Right lobe of liver (tissue), 6 donors: ENCODE results near the gene NUCB1. TPM values are rescaled to one million over a fixed set of nuclear protein-coding genes. Genes with fewer than 3 reads are reported as not detected.
"Not testable (repeated sequence)": the region's sequence is repeated elsewhere in the genome, so short reads cannot be mapped to it uniquely, and the experiment has no call there.

Source experiments
- ATAC-seq, 4 donors: fragments of 200-7000 bp; cut with Tn5 transposase; one replicate each; pipeline ENCODE4 v1.9.1; 2020; ENCODE audit warnings: mild to moderate bottlenecking in 4 of 4, moderate library complexity in 4 of 4
- DNase-seq, 3 donors: peaks; one replicate each; pipeline ENCODE4 v3.0.0-alpha.2; 2020
- H3K27ac ChIP-seq, 3 donors: fragments of 200-600 bp; one replicate each; pipeline ENCODE4 v1.8.0; 2022
- H3K27me3 ChIP-seq, 2 donors: fragments of 200-600 bp; one replicate each; pipeline ENCODE4 v1.8.0; 2022
- H3K36me3 ChIP-seq, 4 donors: fragments of 200-600 bp; sonication (generic) in 1 of 4; one replicate each; pipeline versions ENCODE4 v1.5.1 to v1.8.0; 2017 to 2022; ENCODE audit warnings: control low read depth in 1 of 4
- H3K4me1 ChIP-seq, 4 donors: fragments of 200-600 bp; sonication (generic) in 1 of 4; one replicate each; pipeline versions ENCODE4 v1.5.1 to v1.8.0; 2017 to 2022; ENCODE audit warnings: control low read depth in 1 of 4
- H3K4me3 ChIP-seq, 3 donors: fragments of 200-600 bp; one replicate each; pipeline ENCODE4 v1.8.0; 2022
- H3K9me3 ChIP-seq, 4 donors: fragments of 200-600 bp; sonication (generic) in 1 of 4; one replicate each; pipeline versions ENCODE4 v1.5.1 to v1.8.0; 2017 to 2022; ENCODE audit warnings: control low read depth in 1 of 4
- POLR2A ChIP-seq: fragments of 450-650 bp; IDR thresholded peaks from one replicate; pipeline ENCODE4 v1.6.1; 2017; ENCODE audit warnings: antibody characterized with exemption, mild to moderate bottlenecking
- WGBS: methylation state at CpG from one replicate; pipeline ENCODE4 v1.1.6; 2018; ENCODE audit warnings: low coverage, low lambda C conversion rate; ENCODE audit not compliant: insufficient coverage; ENCODE audit errors: missing lambda C conversion rate; 5-methylcytosine and 5-hydroxymethylcytosine counted together
- intact Hi-C, 2 donors: fragments of 100-400 bp; cut with DNase I; formaldehyde crosslinking; loops; one replicate each; pipeline versions ENCODE4 v1.11.2 to v1.14.1; 2022
- total RNA-seq, 6 experiments: library from RNA; depleted of rRNA in 2 of 6; stranded (reverse); fragments of >200 nt in 2 of 6; fragmentation: NEBNext Ultra II Directional in 3 of 6; extraction: Animal tissue kit (Norgen Biotek cat#: 25700) in 3 of 6; gene quantifications; one replicate each; pipeline versions ENCODE4 v1.1.0 to v1.2.4, GENCODE V29; 2016 to 2023
- TF ChIP-seq, protein P1 (sequence below), 4 donors: fragments of 200-600 bp in 3 of 4; fragments of 450-650 bp in 1 of 4; IDR thresholded peaks; one replicate each; pipeline versions ENCODE4 v1.5.1 to v1.8.0; 2016 to 2022; ENCODE audit warnings: antibody characterized with exemption in 4 of 4, mild to moderate bottlenecking in 2 of 4
- donor health status: DM: no; HTN: yes; CAD: no.
- donor health status: DM: no; HTN: no; CAD: no.
- donor health status: DM: no; HTN: no; CAD: no.
- donor health status: DM: no; HTN: yes; CAD: no.
- donor health status: DM: no; HTN: yes; CAD: no.

Gene NUCB1
- total RNA-seq, 6 experiments from 2014 or later, result 306 to 376 (median 349) TPM

DNA sequence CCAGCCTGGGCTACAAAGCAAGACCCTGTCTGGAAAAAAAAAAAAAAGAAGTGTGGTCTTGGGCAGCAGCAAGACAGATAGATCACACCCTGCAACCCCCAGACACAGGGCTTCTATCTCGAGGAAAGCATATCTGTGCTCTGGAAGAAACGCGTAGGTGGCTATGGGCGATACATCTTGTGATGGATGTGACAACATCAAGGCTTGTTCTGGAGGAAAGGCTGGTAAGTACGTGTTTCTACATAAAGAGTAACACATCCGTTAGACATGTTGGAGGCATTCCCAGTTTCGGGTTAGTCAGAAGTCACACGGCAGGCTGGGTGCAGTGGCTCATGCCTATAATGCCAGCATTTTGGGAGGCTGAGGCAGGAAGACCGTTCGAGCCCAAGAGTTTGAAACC is 26.8 kb downstream of the NUCB1 start:
- Histone ChIP-seq H3K9me3 (no peaks in the 10 kb centered on the region), H3K4me1 (no peaks in the 10 kb centered on the region), H3K27me3 (no peaks in the 10 kb centered on the region), H3K4me3 (no peak overlapping the region), H3K36me3 (peaks cover 0 to 11% (median 3%) of the 10 kb centered on the region in 4 donors), H3K27ac (no peak overlapping the region)
- ATAC-seq (peak; percentile 50 to 80 (median 64)), DNase-seq (no peak)
- WGBS, result 14% methylated on average over 9 of the region's 10 CpGs
- TF ChIP-seq, protein P1, sequence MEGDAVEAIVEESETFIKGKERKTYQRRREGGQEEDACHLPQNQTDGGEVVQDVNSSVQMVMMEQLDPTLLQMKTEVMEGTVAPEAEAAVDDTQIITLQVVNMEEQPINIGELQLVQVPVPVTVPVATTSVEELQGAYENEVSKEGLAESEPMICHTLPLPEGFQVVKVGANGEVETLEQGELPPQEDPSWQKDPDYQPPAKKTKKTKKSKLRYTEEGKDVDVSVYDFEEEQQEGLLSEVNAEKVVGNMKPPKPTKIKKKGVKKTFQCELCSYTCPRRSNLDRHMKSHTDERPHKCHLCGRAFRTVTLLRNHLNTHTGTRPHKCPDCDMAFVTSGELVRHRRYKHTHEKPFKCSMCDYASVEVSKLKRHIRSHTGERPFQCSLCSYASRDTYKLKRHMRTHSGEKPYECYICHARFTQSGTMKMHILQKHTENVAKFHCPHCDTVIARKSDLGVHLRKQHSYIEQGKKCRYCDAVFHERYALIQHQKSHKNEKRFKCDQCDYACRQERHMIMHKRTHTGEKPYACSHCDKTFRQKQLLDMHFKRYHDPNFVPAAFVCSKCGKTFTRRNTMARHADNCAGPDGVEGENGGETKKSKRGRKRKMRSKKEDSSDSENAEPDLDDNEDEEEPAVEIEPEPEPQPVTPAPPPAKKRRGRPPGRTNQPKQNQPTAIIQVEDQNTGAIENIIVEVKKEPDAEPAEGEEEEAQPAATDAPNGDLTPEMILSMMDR (IDR thresholded peaks at IDR 0.05), result no peak
- no peak for TF ChIP-seq POLR2A
- intact Hi-C loops, result no loop called here

DNA sequence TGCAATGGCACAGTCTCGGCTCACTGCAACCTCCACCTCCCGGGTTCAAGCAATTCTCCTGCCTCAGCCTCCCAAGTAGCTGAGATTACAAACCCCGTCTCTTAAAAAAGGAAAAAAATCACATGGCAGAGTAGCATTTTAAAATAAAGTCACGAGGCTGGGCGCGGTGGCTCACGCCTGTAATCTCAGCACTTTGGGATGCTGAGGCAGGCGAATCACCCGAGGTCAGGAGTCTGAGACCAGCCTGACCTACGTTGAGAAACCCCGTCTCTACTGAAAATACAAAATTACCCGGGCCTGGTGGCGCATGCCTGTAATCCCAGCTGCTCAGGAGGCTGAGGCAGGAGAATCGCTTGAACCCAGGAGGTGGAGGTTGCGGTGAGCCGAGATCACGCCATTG is 27.6 kb downstream of the NUCB1 start:
- intact Hi-C loops, H3K4me3 ChIP-seq, H3K9me3 ChIP-seq, DNase-seq, H3K4me1 ChIP-seq, H3K27me3 ChIP-seq, H3K36me3 ChIP-seq, H3K27ac ChIP-seq: not testable (repeated sequence)
- 70% methylated on average over 11 of the region's 17 CpGs for WGBS
- peak in 1 of 4 donors; percentile 29 for ATAC-seq

DNA sequence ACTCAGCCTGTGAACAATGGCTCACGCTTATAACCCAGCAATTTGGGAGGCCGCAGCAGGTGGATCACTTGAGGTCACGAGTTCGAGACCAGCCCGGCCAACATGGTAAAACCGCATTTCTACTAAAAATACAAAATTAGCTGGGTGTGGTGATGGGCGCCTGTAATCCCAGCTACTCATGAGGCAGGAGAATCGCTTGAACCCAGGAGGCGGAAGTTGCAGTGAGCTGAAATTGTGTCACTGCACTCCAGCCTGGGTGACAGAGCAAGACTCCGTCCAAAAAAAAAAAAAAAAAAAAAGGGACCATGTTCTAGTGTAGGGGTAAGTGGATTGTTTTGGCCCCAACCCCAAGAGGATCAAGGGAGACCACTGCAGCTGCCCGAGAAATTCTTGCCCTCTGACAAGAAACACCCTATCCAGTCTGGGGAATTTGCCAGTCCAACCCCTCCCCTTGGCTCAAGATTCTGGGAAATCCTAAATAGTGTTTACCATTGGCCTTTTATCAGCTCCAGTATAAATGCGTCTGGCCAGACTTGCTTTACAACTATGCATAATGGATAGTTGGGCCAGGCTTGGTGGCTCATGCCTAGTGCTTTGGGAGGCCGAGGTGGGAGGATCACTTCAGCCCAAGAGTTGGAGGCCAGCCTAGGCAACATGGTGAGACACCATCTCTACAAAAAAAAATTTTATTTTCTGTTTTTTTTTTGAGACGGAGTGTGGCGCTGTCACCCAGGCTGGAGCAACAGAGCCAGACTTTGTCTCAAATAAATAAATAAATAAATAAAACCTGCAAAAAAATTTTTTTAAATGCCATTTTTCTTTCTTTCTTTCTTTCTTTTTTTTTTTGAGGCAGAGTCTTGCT is 28.3 kb downstream of the NUCB1 start:
- ATAC-seq, result peak in 1 of 4 donors; percentile 7
- H3K36me3 ChIP-seq, result no peaks in the 10 kb centered on the region
- 76% methylated on average over 12 of the region's 15 CpGs for WGBS
- no peak for DNase-seq
- peaks cover 0 to 3% (median 0%) of the 10 kb centered on the region in 4 donors for H3K4me1 ChIP-seq
- no peaks in the 10 kb centered on the region for H3K9me3 ChIP-seq
- H3K27me3 ChIP-seq, result no peaks in the 10 kb centered on the region
- H3K27ac ChIP-seq, result no peak overlapping the region
- no peak overlapping the region for H3K4me3 ChIP-seq
- intact Hi-C loops, result no loop called here
- TF ChIP-seq, protein P1 (IDR thresholded peaks at IDR 0.05), result no peak
- no peak for TF ChIP-seq POLR2A

DNA sequence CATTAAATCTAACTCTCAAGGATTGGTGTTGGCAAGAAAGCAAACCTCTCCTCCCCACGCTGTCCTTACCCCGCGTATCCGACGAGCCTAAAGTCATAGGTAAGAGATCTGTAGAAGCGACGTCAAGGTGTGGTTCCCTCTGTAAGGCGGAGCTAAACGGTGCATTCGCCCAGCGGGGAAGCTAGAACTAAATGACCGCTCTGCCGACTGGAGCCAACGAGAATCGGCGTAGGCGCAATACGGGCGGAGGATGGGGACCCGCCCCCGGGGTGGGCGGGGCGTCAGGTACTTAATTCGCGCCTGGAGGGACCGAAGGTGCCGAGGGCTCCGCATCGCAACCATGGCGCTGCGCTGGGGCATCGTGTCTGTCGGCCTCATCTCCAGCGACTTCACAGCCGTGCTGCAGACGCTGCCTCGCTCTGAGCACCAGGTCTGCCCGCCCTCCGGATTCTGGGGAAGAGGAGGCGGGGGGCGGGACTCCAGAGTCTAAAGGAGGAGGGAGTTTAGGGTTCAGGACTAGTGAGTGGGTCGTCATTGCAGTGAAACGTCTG is 33.3 kb downstream of the NUCB1 start, which contains the start of gene DHDH:
Gene DHDH, plus strand, starts transcription at position 318 of the 551 bp plus-strand sequence. Its CDS starts 23 bp downstream, at position 341.
- intact Hi-C loops, result no loop called here
- 3% methylated on average over 25 of the region's 43 CpGs for WGBS
- H3K9me3 ChIP-seq, result no peaks in the 10 kb centered on the region
- TF ChIP-seq POLR2A, result peak; percentile 23
- TF ChIP-seq, protein P1 (IDR thresholded peaks at IDR 0.05), result no peak
- peak within 1 kb of the TSS; percentile 30 to 39 (median 31) for H3K4me3 ChIP-seq
- ATAC-seq (peak; percentile 84 to 88 (median 86)), DNase-seq (peak; percentile 74 to 76 (median 75))
- H3K36me3 ChIP-seq, result no peaks in the 10 kb centered on the region
- H3K27me3 ChIP-seq, result no peaks in the 10 kb centered on the region
- H3K4me1 ChIP-seq, result peaks cover 0 to 8% (median 0%) of the 10 kb centered on the region in 4 donors
- no peak within 1 kb of the TSS for H3K27ac ChIP-seq

DNA sequence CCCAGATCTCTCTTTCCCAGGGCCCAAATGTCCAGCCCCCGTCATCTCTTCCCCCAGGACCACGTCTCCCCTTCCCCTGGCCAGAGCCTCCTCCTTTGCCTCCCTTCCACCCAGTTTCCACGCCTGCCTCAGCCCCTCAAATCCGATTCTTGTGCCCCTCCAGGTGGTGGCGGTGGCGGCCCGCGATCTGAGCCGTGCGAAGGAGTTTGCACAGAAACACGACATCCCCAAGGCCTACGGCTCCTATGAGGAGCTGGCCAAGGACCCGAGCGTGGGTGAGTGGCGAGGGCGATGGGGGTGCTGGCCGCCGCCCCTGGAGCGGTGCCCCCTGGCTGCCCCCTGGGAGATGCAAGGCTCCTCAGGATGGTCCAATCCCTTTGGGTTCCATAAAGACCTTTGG is 34.7 kb downstream of the NUCB1 start:
- H3K4me3 ChIP-seq, result no peak overlapping the region
- DNase-seq (no peak), ATAC-seq (no peak)
- H3K36me3 ChIP-seq, result no peaks in the 10 kb centered on the region
- peaks cover 0 to 8% (median 0%) of the 10 kb centered on the region in 4 donors for H3K4me1 ChIP-seq
- no peaks in the 10 kb centered on the region for H3K27me3 ChIP-seq
- intact Hi-C loops, result no loop called here
- WGBS, result 72% methylated on average over 7 of the region's 19 CpGs
- TF ChIP-seq, protein P1 (IDR thresholded peaks at IDR 0.05), result no peak
- no peak for TF ChIP-seq POLR2A
- no peaks in the 10 kb centered on the region for H3K9me3 ChIP-seq
- H3K27ac ChIP-seq, result no peak overlapping the region
